Stomach (tissue), 4 donors: ENCODE results near the gene THSD1.

Experiments used
- CTCF ChIP-seq, 7 experiments: fragments of 450-650 bp in 4 of 7; fragments of 200-600 bp in 3 of 7; sonication (generic) in 3 of 7; IDR thresholded peaks; one replicate each; pipeline ENCODE4 v1.5.1; 2016 to 2019; ENCODE audit warnings: antibody characterized with exemption in 7 of 7, control low read depth in 2 of 7, mild to moderate bottlenecking in 1 of 7
- EP300 ChIP-seq: sonication (generic); formaldehyde crosslinking; IDR thresholded peaks from one replicate; pipeline ENCODE4 v1.6.1; 2017; ENCODE audit warnings: antibody characterized with exemption
- POLR2A ChIP-seq, 4 donors: fragments of 450-650 bp; IDR thresholded peaks; one replicate each; pipeline ENCODE4 v1.6.1; 2016; ENCODE audit warnings: antibody characterized with exemption in 4 of 4, control low read depth in 2 of 4, mild to moderate bottlenecking in 1 of 4, moderate library complexity in 1 of 4
- POLR2AphosphoS5 ChIP-seq, 3 donors: sonication (generic); formaldehyde crosslinking; IDR thresholded peaks; one replicate each; pipeline ENCODE4 v1.6.1; 2016; ENCODE audit warnings: antibody characterized with exemption in 3 of 3

- TF ChIP-seq CTCF (IDR thresholded peaks at IDR 0.05) (peak in 4 of 7 experiments; percentile 97 to 100 (median 100)), EP300 (no peak), POLR2AphosphoS5 (IDR thresholded peaks at IDR 0.05) (peak; percentile 87 to 97 (median 96)), POLR2A (IDR thresholded peaks at IDR 0.05) (peak in 1 of 4 donors; percentile 3)
Measured at GRCh38 chr13:52450012-52450792, 44.2 kb upstream of the THSD1 start, which contains the start of gene VPS36.
